HG03460 (cell line): ENCODE measurements around the gene NUMBL.
"Not testable (repeated sequence)": the region's sequence is repeated elsewhere in the genome, so short reads cannot be mapped to it uniquely, and the experiment has no call there.

Source experiments
- ATAC-seq: cut with Tn5 transposase; IDR thresholded peaks from one replicate; pipeline ENCODE4 v1.9.1; 2021; ENCODE audit not compliant: unreplicated experiment

Gene NUMBL

GRCh38 chr19:40690050-40690692 lies at the start of gene NUMBL:
Gene NUMBL, minus strand, starts transcription at chr19:40690651. Its CDS starts 168 bp downstream, at chr19:40690483.
- no peak for ATAC-seq

- ATAC-seq, result no peak
These were observed 48.8 kb upstream of the NUMBL start for GRCh38 chr19:40739030-40739839.

GRCh38 chr19:40737102-40737644 lies 46.7 kb upstream of the NUMBL start:
- no peak for ATAC-seq

GRCh38 chr19:40736661-40737060 lies 46.2 kb upstream of the NUMBL start:
- no peak for ATAC-seq

GRCh38 chr19:40735013-40735771 lies 44.7 kb upstream of the NUMBL start:
- ATAC-seq, result no peak

- ATAC-seq, result no peak
These were observed 42.7 kb upstream of the NUMBL start for GRCh38 chr19:40733149-40733548.

GRCh38 chr19:40732304-40732703 lies 41.9 kb upstream of the NUMBL start:
- not testable (repeated sequence) for ATAC-seq

GRCh38 chr19:40730065-40730464 lies 39.6 kb upstream of the NUMBL start:
- ATAC-seq, result not testable (repeated sequence)

- no peak for ATAC-seq
These were observed 35.8 kb upstream of the NUMBL start for GRCh38 chr19:40726279-40726678.

- no peak for ATAC-seq
These were observed 34.4 kb upstream of the NUMBL start for GRCh38 chr19:40724855-40725254.

GRCh38 chr19:40724315-40724714 lies 33.9 kb upstream of the NUMBL start:
- no peak for ATAC-seq

- ATAC-seq, result no peak
These were observed 33.3 kb upstream of the NUMBL start for GRCh38 chr19:40723661-40724254.

GRCh38 chr19:40721936-40722661 lies 31.6 kb upstream of the NUMBL start:
- no peak for ATAC-seq

- no peak for ATAC-seq
These were observed 30.7 kb upstream of the NUMBL start for GRCh38 chr19:40721140-40721486.

GRCh38 chr19:40719414-40719894 lies 29.0 kb upstream of the NUMBL start:
- ATAC-seq, result no peak

GRCh38 chr19:40718774-40719391 lies 28.4 kb upstream of the NUMBL start:
- ATAC-seq, result no peak

- ATAC-seq, result no peak
These were observed 27.7 kb upstream of the NUMBL start for GRCh38 chr19:40717880-40718773.

GRCh38 chr19:40717325-40717879 lies 27.0 kb upstream of the NUMBL start:
- ATAC-seq, result no peak
